ENCODE data around the gene ANK2. TPM values are rescaled to one million over a fixed set of nuclear protein-coding genes. Genes with fewer than 3 reads are reported as not detected.

The ANK2 gene
- total RNA-seq, 2 experiments from 2014 or later, result 1.8 to 2.4 TPM

DNA sequence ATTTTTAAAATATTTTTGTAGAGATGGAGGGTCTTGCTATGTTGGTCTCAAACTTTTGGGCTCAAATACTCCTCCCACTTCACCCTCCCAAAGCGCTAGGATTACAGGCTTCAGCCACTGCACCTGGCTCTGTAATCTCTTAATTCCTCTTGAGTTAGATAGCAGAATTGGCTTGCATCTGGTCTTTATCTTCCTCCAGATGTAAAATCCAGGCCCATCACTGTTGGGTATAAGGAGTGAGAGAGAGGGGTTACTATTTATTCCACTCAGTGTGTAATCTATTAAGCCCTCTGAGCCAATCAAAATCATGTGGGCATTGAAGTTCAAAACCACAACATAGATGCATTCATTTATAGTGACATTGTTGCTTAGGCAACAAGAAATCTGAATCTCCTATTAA is 33.9 kb downstream of the ANK2 start:
- ATAC-seq, result no peak
- Mint-ChIP-seq H3K4me3 (no peak overlapping the region), H3K27me3 (peaks cover 3% of the 10 kb centered on the region), H3K27ac (no peak overlapping the region), H3K4me1 (no peaks in the 10 kb centered on the region), H3K36me3 (no peaks in the 10 kb centered on the region), H3K9me3 (ENCODE audit: low read depth) (no peaks in the 10 kb centered on the region)
- DNase-seq, result no peak
- CTCF ChIA-PET, result no interaction called here

DNA sequence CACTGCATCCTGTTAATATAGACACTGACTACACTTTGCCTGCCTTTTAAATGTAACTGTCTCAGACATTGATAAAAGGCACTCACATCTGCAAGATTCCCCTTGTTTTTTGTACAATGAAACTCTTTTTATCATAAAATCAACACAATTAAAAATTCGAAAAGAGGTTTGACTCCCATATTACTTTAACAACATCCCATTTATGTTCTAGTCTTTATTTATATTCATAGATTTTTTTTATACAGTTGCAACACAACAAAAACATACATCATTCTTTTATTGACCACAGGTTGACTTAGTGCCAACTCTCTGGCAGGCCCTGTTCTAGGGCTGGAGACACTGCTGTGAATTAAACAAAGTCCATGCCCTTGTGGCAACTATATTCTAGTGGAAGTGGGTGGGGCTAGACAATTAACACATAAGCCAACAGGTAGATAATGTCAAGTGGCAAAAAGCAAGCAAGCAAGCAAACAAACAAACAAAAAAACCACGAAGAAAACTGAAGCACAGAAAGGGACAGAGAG is 36.8 kb downstream of the ANK2 start:
- no peak for ATAC-seq
- no peak overlapping the region for H3K4me3 Mint-ChIP-seq
- H3K36me3 Mint-ChIP-seq, result no peaks in the 10 kb centered on the region
- no peak overlapping the region for H3K27ac Mint-ChIP-seq
- no peaks in the 10 kb centered on the region for H3K4me1 Mint-ChIP-seq
- no peaks in the 10 kb centered on the region for H3K9me3 Mint-ChIP-seq (ENCODE audit: low read depth)
- H3K27me3 Mint-ChIP-seq, result peaks cover 3% of the 10 kb centered on the region
- no peak for DNase-seq
- CTCF ChIA-PET, result no interaction called here

DNA sequence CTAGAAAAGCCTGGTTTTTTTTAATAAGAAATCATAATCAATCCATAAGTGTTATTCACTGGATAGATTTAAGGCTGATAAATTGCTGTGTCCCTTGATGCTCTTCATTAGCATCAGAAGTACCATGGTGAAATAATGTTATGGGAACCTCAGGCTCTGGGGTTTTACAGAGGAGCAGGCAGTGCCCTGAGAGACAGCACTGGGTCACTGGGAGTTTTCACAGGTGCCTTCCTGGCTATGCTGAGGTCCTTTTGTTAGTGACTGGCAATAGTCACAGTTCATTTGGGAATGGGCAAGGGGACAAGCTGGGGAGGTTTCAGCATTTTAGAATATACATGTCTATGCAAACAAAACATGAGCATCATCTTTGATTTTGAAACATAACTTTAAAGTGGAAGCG is 38.6 kb downstream of the ANK2 start:
- Mint-ChIP-seq H3K4me3 (no peak overlapping the region), H3K27me3 (peaks cover 3% of the 10 kb centered on the region)

DNA sequence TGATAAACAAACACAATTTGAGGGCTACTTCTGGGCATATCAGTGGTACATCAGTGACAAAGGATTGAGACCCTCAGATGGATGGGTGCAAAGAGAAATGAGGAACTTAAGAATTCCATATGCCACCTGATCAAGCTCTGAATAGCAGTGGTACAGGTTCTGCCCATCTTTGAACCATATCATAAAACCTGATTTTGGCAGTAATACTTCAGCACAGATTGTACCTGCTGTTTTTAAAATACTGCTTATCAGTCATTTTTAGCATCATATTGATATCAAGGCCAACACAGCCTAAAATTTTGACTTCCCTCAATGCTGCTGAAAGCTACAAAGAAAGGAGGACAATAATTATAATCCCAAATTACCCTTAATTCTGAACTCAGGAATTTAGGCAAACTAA is 41.5 kb downstream of the ANK2 start:
- no peak overlapping the region for H3K27ac Mint-ChIP-seq
- no peak overlapping the region for H3K4me3 Mint-ChIP-seq
- ATAC-seq, result no peak
- H3K9me3 Mint-ChIP-seq (ENCODE audit: low read depth), result no peaks in the 10 kb centered on the region
- no peak for DNase-seq
- no peaks in the 10 kb centered on the region for H3K4me1 Mint-ChIP-seq
- H3K36me3 Mint-ChIP-seq, result no peaks in the 10 kb centered on the region
- H3K27me3 Mint-ChIP-seq, result no peaks in the 10 kb centered on the region
- CTCF ChIA-PET, result no interaction called here

More for the DNA sequence above, 38.6 kb downstream of the ANK2 start:
- CTCF ChIA-PET, result no interaction called here
- ATAC-seq, result no peak
- no peak overlapping the region for H3K27ac Mint-ChIP-seq
- H3K4me1 Mint-ChIP-seq, result no peaks in the 10 kb centered on the region
- H3K36me3 Mint-ChIP-seq, result no peaks in the 10 kb centered on the region
- DNase-seq, result no peak
- no peaks in the 10 kb centered on the region for H3K9me3 Mint-ChIP-seq (ENCODE audit: low read depth)

DNA sequence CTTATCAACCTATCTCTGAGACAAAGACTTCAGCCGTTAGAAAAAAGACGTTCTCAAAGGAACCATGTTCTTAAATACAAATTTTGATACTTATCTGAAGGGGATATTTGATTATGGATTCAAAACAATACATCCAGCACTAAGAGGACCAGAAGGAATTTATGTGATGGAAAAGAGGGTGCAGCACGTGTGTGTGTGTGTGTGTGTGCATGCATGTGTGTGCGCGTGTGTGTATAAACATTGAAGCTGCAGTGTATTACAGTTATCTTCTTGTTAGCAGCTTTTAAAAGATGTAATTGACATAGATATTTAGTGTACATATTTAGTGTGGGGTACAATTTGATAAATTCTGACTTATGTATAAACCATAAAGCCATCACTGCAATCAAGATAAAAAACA is 44.9 kb downstream of the ANK2 start:
- no peaks in the 10 kb centered on the region for H3K9me3 Mint-ChIP-seq (ENCODE audit: low read depth)
- H3K27ac Mint-ChIP-seq, result no peak overlapping the region
- no peaks in the 10 kb centered on the region for H3K36me3 Mint-ChIP-seq
- no peak for DNase-seq
- H3K4me3 Mint-ChIP-seq, result no peak overlapping the region
- peaks cover 6% of the 10 kb centered on the region for H3K27me3 Mint-ChIP-seq
- ATAC-seq, result no peak
- no peaks in the 10 kb centered on the region for H3K4me1 Mint-ChIP-seq
- CTCF ChIA-PET, result no interaction called here

DNA sequence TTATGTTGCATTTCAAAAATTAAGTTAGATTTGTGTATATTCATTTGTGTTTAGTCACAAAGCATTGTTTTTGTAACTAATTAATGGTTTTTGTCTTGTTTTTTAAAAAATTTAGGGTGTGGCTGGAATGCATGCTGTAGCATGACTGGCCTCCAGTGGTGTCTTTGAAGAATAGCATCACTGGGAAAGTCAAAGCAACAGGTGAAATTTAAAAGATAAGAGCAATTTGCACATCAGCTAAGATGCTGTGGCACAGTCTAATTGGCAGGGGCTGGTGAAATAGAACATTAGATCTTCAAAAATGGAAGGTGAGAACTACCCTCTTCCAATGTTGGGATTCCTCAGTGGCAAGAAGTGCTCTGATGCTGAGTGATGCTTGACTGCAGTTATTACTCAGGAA is 45.3 kb downstream of the ANK2 start:
- H3K9me3 Mint-ChIP-seq (ENCODE audit: low read depth), result no peaks in the 10 kb centered on the region
- ATAC-seq (no peak), DNase-seq (no peak)
- no peaks in the 10 kb centered on the region for H3K4me1 Mint-ChIP-seq
- no peak overlapping the region for H3K27ac Mint-ChIP-seq
- no peaks in the 10 kb centered on the region for H3K36me3 Mint-ChIP-seq
- peaks cover 6% of the 10 kb centered on the region for H3K27me3 Mint-ChIP-seq
- CTCF ChIA-PET, result interaction anchor here (1.0 kb wide), 1 partner anchor 330 kb away, joined by 4 read pairs; no protein-coding TSS in a partner anchor
- no peak overlapping the region for H3K4me3 Mint-ChIP-seq

DNA sequence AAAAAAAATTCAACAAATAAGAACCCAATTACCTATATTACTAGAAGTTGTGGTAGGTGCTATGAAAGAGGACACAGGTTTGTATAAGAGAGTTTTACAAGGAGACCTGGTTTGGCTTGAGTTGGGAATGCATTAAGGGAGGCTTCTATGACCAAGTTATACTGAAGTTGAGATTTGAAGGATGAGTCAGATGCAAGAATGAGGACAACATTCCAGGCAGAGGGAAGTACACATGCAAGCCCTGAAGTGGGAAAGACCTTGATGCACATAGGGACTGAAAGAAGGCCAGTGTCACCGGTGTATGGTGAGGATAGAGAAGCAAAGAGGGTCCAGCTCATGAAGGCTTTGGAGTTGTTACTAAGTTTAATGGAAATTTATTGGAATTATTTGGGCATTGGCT is 52.2 kb downstream of the ANK2 start:
- CTCF ChIA-PET, result no interaction called here
- Mint-ChIP-seq H3K4me1 (peaks cover 3% of the 10 kb centered on the region), H3K9me3 (ENCODE audit: low read depth) (no peaks in the 10 kb centered on the region), H3K27me3 (peaks cover 16% of the 10 kb centered on the region), H3K4me3 (no peak overlapping the region), H3K27ac (no peak overlapping the region), H3K36me3 (no peaks in the 10 kb centered on the region)
- DNase-seq (no peak), ATAC-seq (no peak)

DNA sequence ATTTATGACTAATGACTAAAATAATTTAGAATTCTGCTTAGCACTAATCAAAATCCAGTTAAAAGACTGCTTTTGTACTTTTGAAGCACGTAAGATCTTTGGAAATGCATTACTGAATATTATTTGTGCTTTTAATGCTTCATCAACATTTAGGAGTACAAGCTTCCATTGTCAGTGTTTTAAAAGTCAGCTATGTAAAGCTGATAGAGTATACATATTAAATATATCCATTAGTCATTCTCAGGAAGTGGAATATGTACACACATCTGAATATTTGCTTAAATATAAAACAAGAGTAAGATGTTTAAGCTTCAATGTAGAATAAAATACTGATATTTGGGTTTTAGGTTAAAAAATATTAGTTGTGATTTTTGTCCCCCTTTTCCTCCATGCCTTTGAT is 54.1 kb downstream of the ANK2 start:
- Mint-ChIP-seq H3K4me3 (no peak overlapping the region), H3K27me3 (peaks cover 15% of the 10 kb centered on the region), H3K4me1 (peaks cover 3% of the 10 kb centered on the region), H3K36me3 (no peaks in the 10 kb centered on the region), H3K27ac (no peak overlapping the region), H3K9me3 (ENCODE audit: low read depth) (no peaks in the 10 kb centered on the region)
- no peak for DNase-seq
- no peak for ATAC-seq
- CTCF ChIA-PET, result no interaction called here

DNA sequence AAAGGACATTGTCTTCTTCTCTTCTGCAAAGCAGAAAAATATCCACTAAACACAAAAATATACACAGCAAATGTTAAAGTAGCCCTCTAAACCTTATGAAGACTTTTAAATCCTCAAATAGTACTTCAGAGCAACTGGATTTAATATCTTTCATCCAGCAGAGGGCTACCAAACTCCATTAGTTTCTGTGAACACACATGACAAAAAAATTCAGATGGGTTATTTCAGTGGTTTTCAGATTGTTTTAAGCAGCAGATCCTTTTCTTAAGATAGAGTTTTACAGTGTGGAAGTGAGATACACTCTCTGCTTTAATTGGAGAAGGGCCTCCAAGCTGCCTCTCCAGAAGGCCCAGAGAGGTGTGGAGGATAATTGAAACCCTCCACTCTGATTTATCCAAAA is 56.7 kb downstream of the ANK2 start:
- no peak overlapping the region for H3K27ac Mint-ChIP-seq
- CTCF ChIA-PET, result no interaction called here
- H3K27me3 Mint-ChIP-seq, result peaks cover 11% of the 10 kb centered on the region

DNA sequence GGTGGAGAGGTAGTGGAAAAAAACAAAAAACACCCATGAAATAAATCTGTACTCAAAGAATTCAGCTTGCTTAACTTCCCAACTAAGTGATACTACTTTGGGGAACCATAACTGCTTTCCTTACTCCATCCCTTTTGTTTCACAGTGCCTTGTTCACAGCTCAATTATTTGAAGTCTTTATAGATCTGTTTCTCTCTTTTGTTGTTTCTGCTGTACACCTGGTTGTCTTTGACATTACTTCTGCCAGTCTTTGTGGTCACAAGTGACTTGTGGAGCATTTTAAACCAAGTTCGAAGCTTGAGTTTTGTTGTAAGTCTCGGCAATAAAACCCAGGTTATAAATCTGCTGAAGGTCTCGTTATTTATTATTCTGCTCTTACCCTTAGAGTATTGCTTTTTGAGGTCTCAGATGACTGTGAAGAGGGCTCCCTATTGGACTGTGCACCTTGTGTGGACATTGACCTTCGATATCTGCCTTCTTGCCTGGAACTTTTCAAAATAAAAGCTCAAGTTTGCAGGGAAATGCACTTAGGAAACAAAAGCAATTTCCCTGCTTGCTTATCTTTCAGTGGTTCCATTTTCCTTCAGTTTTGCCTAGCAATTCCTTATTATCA is 59.8 kb downstream of the ANK2 start:
- H3K36me3 Mint-ChIP-seq, result no peaks in the 10 kb centered on the region
- CTCF ChIA-PET, result interaction anchor here (0.5 kb wide), 1 partner anchor 323 kb away, joined by 4 read pairs; no protein-coding TSS in a partner anchor
- ATAC-seq, result no peak
- DNase-seq, result no peak
- H3K4me1 Mint-ChIP-seq, result peaks cover 3% of the 10 kb centered on the region
- H3K4me3 Mint-ChIP-seq, result no peak overlapping the region
- no peaks in the 10 kb centered on the region for H3K9me3 Mint-ChIP-seq (ENCODE audit: low read depth)
- H3K27ac Mint-ChIP-seq, result no peak overlapping the region
- peaks cover 6% of the 10 kb centered on the region for H3K27me3 Mint-ChIP-seq

More for the DNA sequence above, 56.7 kb downstream of the ANK2 start:
- H3K9me3 Mint-ChIP-seq (ENCODE audit: low read depth), result no peaks in the 10 kb centered on the region
- ATAC-seq (no peak), DNase-seq (no peak)
- no peak overlapping the region for H3K4me3 Mint-ChIP-seq
- no peaks in the 10 kb centered on the region for H3K36me3 Mint-ChIP-seq
- H3K4me1 Mint-ChIP-seq, result peaks cover 3% of the 10 kb centered on the region

DNA sequence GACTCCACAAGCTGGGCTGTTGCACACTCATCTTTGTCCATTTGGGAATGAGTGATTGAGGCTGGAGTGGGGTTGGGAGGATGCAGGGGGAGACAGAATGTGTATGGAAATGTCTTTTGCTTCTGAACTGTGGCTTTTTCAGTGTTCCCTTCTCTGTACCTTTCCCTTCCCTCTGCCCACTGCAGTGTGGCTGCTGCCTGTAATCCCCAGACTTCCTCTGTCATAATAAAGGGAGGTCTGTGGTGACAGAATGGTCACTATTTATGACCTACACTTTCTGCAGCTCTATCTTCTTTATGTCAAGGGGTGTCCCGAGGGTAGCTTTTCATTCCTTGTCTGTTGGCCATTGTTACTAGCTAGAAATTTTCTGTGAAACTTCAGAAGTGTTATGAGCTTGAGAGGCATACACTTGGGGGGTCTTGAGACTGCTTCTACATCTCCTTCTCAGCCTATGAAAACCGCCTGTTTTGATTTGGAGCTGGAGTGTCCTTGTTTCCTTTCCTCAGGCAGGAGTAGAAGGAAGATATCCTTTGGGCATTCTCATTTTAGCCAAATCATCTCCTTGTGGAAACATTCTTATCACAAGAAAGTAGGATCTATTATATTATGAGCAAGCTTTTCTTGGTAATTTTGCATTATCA is 63.0 kb downstream of the ANK2 start:
- CTCF ChIA-PET, result no interaction called here
- Mint-ChIP-seq H3K36me3 (no peaks in the 10 kb centered on the region), H3K27ac (no peak overlapping the region), H3K27me3 (peaks cover 8% of the 10 kb centered on the region), H3K4me1 (no peaks in the 10 kb centered on the region), H3K4me3 (no peak overlapping the region), H3K9me3 (ENCODE audit: low read depth) (no peaks in the 10 kb centered on the region)
- ATAC-seq (no peak), DNase-seq (no peak)

DNA sequence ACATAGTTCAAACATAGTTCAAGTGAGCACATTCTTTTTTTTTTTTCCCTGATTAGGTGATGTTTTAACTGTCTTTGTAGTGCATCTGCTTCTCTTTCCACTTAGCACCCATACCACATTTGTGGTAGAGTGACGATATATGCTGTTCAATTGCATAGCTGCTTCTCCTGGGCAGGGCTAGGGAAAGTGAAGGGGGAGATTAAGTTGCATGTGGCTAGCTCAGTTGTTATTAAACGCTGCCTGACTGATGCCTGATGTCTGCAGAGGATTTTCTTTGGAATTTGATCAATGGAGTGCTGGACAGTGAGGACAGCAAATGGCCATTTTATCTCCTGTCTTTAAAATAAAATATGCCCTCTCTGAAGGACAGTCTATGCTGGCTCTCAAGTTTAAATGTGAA is 63.7 kb downstream of the ANK2 start:
- Mint-ChIP-seq H3K27me3 (peaks cover 8% of the 10 kb centered on the region), H3K27ac (no peak overlapping the region), H3K36me3 (no peaks in the 10 kb centered on the region), H3K4me1 (no peaks in the 10 kb centered on the region), H3K4me3 (no peak overlapping the region), H3K9me3 (ENCODE audit: low read depth) (no peaks in the 10 kb centered on the region)
- CTCF ChIA-PET, result no interaction called here
- DNase-seq (no peak), ATAC-seq (no peak)

DNA sequence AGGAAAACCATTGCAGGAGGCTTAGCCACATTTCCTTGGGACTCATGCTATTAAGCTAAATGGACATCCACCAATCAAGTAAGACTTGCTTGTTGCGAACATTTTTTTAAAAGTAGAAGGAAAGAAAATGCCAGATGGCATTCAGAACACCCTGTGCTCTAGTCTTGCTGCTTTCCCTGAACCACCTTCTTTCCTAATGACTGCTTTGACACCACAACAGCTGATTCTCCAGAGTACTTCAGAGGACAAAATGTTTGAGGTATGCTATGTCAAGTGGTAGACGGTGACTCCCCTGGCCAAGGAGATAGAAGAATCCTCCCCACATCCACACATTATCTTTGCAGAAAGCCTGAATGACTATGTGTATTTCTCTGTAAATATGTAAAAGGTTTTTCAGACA is 65.4 kb downstream of the ANK2 start:
- CTCF ChIA-PET, result no interaction called here
- H3K4me1 Mint-ChIP-seq, result no peaks in the 10 kb centered on the region

More for the DNA sequence above, 65.4 kb downstream of the ANK2 start:
- H3K27me3 Mint-ChIP-seq, result peaks cover 8% of the 10 kb centered on the region
- H3K9me3 Mint-ChIP-seq (ENCODE audit: low read depth), result no peaks in the 10 kb centered on the region
- H3K4me3 Mint-ChIP-seq, result no peak overlapping the region
- DNase-seq, result no peak
- no peak overlapping the region for H3K27ac Mint-ChIP-seq
- H3K36me3 Mint-ChIP-seq, result no peaks in the 10 kb centered on the region
- ATAC-seq, result no peak
